ENCODE measurements around the gene EXOC6. TPM values are rescaled to one million over a fixed set of nuclear protein-coding genes. Genes with fewer than 3 reads are reported as not detected.

The EXOC6 gene
- total RNA-seq, 1 donor from 2014 or later: 364 TPM

GRCh38 chr10:93066544-93066913 lies 218.2 kb downstream of the EXOC6 start:
- no peak for DNase-seq

- no peak for DNase-seq
Observed at GRCh38 chr10:93067443-93068365, 219.4 kb downstream of the EXOC6 start.

- no peak for DNase-seq
Observed at GRCh38 chr10:93068411-93069244, 220.3 kb downstream of the EXOC6 start.

- no peak for DNase-seq
Observed at GRCh38 chr10:93069245-93069561, 220.9 kb downstream of the EXOC6 start.

- DNase-seq: no peak
Observed at GRCh38 chr10:93070378-93071176, 222.3 kb downstream of the EXOC6 start.

GRCh38 chr10:93071177-93071472 lies 222.8 kb downstream of the EXOC6 start:
- no peak for DNase-seq

- DNase-seq: peak; percentile 56
Observed at GRCh38 chr10:93071674-93072224, 223.4 kb downstream of the EXOC6 start.

- no peak for DNase-seq
Observed at GRCh38 chr10:93072225-93072712, 223.9 kb downstream of the EXOC6 start.

- DNase-seq: peak; percentile 33
Observed at GRCh38 chr10:93072713-93073538, 224.6 kb downstream of the EXOC6 start.

GRCh38 chr10:93073539-93074146 lies 225.3 kb downstream of the EXOC6 start, which contains the start of gene CYP26A1:
Gene CYP26A1 (plus strand): TSS chr10:93073893. CDS start chr10:93073935, 42 bp downstream.
- peak; percentile 40 for DNase-seq

GRCh38 chr10:93074147-93074596 lies 225.9 kb downstream of the EXOC6 start:
- peak; percentile 44 for DNase-seq

GRCh38 chr10:93074597-93075368 lies 226.5 kb downstream of the EXOC6 start:
- DNase-seq: peak; percentile 33

- DNase-seq: no peak
Observed at GRCh38 chr10:93075369-93076221, 227.3 kb downstream of the EXOC6 start.

- no peak for DNase-seq
Observed at GRCh38 chr10:93076871-93077270, 228.6 kb downstream of the EXOC6 start.

- DNase-seq: no peak
Observed at GRCh38 chr10:93077860-93078337, 229.6 kb downstream of the EXOC6 start.

- DNase-seq: no peak
Observed at GRCh38 chr10:93079663-93080349, 231.5 kb downstream of the EXOC6 start.

- peak; percentile 65 for DNase-seq
Observed at GRCh38 chr10:93080350-93081046, 232.2 kb downstream of the EXOC6 start.

GRCh38 chr10:93081318-93081717 lies 233.0 kb downstream of the EXOC6 start:
- no peak for DNase-seq
